GM12875 (cell line): ENCODE data around the gene CEACAM4.

Experiments
- H3K4me3 ChIP-seq: one replicate; pipeline ENCODE4 v1.5.1; 2011; ENCODE audit warnings: low read depth, low read length, control low read depth
- TF ChIP-seq, protein P1 (sequence below): IDR thresholded peaks from 2 replicates; pipeline ENCODE4 v1.5.1; 2011; ENCODE audit warnings: low read depth, mild to moderate bottlenecking, control low read depth, inconsistent platforms, low read length, moderate library complexity, borderline replicate concordance; ENCODE audit not compliant: insufficient read depth

Gene CEACAM4

DNA sequence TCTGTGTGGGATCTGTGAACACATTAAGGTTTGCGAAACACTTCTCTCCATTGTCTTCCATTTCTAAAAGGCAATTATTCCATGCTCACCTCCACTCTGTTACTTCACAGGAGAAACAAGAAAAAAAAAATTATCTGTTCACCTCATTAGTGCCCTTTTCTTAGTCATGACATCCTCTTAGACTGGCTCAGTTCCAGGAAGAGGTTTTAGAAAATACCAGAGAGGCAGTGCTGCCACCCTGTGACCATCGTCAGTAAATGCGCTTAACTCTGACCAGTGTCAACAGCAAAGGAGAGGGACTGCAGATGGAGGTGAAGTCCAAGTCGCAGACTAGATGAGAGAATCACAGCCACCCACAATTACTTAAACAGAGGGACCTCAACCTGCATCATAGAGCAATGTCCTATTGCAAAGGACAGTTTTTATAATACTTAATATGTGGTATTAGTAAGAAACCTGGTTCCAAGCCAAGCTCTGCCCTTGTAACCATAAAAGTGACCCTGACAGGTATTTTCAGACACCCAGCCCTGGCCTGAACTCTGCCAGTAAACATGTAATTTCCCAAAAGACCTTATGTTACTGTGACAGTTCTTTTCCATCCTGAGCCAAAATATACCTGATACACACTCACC lies 31.5 kb downstream of the CEACAM4 start:
- TF ChIP-seq, protein P1, sequence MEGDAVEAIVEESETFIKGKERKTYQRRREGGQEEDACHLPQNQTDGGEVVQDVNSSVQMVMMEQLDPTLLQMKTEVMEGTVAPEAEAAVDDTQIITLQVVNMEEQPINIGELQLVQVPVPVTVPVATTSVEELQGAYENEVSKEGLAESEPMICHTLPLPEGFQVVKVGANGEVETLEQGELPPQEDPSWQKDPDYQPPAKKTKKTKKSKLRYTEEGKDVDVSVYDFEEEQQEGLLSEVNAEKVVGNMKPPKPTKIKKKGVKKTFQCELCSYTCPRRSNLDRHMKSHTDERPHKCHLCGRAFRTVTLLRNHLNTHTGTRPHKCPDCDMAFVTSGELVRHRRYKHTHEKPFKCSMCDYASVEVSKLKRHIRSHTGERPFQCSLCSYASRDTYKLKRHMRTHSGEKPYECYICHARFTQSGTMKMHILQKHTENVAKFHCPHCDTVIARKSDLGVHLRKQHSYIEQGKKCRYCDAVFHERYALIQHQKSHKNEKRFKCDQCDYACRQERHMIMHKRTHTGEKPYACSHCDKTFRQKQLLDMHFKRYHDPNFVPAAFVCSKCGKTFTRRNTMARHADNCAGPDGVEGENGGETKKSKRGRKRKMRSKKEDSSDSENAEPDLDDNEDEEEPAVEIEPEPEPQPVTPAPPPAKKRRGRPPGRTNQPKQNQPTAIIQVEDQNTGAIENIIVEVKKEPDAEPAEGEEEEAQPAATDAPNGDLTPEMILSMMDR = peak; percentile 77

DNA sequence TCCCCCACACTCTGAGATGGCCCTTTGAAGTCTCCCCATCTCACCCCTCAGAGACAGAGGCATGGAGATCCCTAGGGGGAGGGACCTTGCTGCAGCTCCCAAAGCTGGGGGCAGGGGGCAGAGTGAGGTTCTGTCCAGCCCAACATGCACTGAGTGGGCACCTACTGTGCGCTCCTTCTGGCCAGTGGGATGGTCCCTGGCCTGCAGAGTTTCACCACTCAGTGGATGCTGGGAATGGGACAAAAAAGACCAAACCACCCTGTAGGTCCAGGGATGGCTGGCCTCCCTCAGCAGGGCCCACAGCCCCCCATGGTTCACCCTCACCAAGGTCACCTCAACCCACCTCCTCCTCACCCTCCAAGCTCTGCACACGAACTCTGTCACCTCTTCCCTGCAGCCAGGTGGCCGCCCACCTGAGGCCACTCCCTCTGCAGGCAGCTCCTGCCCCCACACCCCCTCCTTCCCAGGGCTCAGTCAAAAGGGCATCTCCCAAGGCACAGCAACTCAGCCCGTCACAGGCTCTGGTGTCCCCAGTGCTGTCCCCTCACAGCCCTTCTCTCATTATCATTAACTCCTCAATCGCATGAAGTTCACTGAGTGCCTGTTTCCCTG lies 34.8 kb downstream of the CEACAM4 start:
- TF ChIP-seq, protein P1 = no peak

More for the DNA sequence above, 31.5 kb downstream of the CEACAM4 start:
- no peak overlapping the region for H3K4me3 ChIP-seq

DNA sequence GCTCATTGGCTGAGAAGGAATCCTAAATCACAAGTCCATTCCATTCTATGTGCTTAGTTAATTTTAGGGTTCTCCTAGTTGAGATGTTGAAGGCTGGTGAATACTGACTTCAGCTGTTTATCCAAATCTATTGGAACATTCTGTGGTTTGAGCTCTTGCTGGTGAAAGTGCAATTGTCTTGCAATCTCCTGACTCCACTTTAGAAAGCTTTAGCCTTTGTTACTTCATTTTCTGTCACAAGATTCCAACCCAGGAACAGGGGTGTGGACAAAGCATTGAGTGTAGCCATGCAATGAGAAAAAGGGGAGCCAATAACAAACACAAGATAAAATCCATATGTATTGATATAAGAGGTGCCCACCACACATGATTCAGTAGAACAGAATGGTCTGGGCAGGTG lies 35.9 kb downstream of the CEACAM4 start:
- TF ChIP-seq, protein P1 = no peak
- H3K4me3 ChIP-seq = no peak overlapping the region

More for the DNA sequence above, 34.8 kb downstream of the CEACAM4 start:
- no peak overlapping the region for H3K4me3 ChIP-seq

DNA sequence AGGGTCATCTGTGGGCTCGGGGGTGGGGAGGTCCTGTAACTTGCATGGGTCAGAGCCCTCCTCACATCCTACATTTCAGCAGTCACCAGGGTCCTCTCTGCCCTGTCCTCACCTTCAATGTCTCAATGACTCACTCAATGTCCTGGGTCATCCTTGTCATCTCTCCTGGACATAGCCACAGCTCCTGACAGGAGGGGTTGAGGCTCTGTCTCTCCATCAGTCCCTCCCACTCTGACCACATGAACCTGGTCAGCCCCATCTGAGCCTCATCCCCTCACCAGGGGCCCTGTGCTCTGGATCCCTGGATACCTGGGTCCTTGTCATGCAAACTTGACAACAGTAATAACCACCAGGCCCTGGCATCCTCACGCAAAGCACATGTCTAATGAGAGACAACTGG lies 37.5 kb downstream of the CEACAM4 start:
- no peak overlapping the region for H3K4me3 ChIP-seq
- TF ChIP-seq, protein P1 = no peak

DNA sequence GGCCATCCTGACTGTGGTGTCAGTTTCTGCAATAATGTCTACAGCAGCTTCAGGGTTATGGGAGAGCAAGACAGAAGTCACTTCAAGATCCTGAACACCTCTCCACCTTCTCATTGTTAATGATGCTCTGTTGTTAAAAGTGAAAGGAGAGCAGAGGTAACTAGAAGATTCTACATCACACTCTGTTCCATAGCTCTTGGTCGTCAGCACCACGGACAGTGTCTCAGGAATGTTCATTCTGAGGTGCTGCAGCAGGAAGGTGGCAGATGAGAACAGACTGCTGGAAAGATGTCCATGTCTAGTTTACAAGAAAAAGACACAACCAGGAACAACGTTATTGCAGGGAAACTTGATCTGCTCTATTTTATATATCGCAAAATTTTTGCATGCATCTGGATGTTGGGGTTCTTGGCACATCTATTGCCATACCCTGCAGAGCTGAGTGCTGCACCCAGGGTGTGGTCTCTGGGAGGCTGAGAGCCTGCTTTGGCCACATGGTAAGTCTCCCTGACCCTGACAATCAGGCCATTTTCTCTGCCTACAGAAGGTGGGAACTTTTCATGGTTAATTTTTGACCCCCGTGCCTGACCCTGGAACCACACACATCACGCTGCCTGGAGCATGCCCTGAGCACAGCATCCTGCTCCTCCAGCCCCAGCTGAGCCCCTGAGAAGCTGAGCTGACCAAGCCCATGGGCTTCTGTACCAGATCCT lies 38.2 kb downstream of the CEACAM4 start:
- TF ChIP-seq, protein P1 = no peak
- no peak overlapping the region for H3K4me3 ChIP-seq

DNA sequence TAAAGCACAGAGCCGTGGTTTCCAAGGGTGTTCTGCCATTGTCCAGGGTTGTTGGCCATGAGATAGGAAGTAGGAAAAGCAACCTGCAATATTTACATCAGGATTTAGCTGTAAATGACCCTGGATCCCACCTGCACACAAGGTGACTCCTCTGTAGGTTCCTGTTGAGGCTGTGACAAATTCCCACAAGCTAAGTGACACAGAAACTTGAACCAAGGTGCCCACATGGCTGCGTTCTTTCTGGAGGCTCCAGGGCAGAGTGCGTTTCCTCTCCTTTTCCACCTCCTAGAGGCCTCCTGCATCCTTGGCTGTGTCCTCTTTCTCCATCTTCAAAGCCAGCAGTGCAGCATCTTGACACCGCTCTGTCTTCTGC lies 39.0 kb downstream of the CEACAM4 start:
- H3K4me3 ChIP-seq = no peak overlapping the region
- TF ChIP-seq, protein P1 = no peak
